Stimulated activated CD8-positive, alpha-beta memory T cell treated with anti-CD3 and anti-CD28 coated beads, Interleukin-15, amount 100 ng/mL, for 1 hour (primary cell): ENCODE results near the gene CDC14C.

ENCODE experiments used
- DNase-seq: peaks from one replicate; pipeline ENCODE4 v3.0.0-alpha.2; 2020; ENCODE audit warnings: low read depth

Gene CDC14C

GRCh38 chr7:48976253-48976652 lies 51.9 kb downstream of the CDC14C start:
- DNase-seq = no peak

GRCh38 chr7:48976850-48977249 lies 52.5 kb downstream of the CDC14C start:
- no peak for DNase-seq
